Suppressor macrophage treated with lipopolysaccharide for 4 hours (primary cell): ENCODE data around the gene SEL1L2.

Source experiments
- DNase-seq: peaks from one replicate; pipeline ENCODE4 v3.0.0-alpha.2; 2020

SEL1L2 gene

GRCh38 chr20:13809373-13809772 is 181.0 kb downstream of the SEL1L2 start:
- DNase-seq, result no peak

DNA sequence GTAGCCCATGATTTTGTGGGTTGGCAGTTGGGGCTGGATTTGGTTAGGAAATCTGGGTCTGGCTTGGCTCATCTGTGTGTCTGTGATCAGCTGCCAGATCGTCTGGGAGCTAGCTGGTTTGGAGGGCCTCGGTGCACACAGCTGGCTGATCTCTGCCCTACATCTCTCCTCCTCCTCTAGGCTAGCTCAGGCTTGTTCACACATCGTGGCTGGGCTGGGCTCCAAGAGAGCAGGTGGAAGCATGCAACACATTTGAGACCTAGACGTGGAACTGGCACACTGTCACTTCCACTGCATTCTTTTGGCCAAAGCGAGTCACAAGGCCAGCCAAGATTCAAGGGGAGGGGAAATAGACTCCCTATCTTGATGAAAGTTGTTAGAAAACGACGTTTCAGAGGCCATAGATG is 189.7 kb downstream of the SEL1L2 start:
- no peak for DNase-seq

- no peak for DNase-seq
Measured at GRCh38 chr20:13799974-13800373, 190.4 kb downstream of the SEL1L2 start.
